Kidney tubule cell (primary cell): Measurements from ENCODE around the gene MEF2C.

Source experiments
- DNase-seq: peaks from one replicate; pipeline ENCODE4 v3.0.0-alpha.2; 2018; ENCODE audit warnings: low spot score

Gene MEF2C

DNA sequence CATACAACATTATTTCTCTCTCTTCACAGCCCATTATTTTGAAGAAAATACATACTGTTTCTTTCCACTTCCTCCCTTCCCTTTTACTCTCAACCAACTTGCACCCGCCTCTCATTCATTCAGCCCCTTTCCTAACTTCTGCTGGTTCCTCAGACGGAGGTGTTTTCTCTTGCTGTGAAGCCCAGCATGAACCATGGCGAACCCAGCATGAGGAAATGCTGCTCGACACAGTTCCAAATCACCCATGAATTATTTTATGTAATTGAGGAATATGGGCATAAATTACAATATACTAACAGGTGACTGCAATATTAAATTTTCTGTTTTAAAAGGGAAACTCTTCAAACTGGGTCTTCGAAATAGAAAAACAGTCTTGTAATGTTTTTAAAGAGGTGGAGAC is 124.8 kb downstream of the MEF2C start:
- no peak for DNase-seq

GRCh38 chr5:88756953-88757352 is 126.0 kb downstream of the MEF2C start:
- DNase-seq = no peak

- DNase-seq = peak; percentile 37
These were observed 134.3 kb downstream of the MEF2C start for GRCh38 chr5:88748666-88749065.

- DNase-seq = no peak
These were observed 136.5 kb downstream of the MEF2C start for GRCh38 chr5:88746438-88746882.

- DNase-seq = no peak
These were observed 137.8 kb downstream of the MEF2C start for GRCh38 chr5:88745093-88745696.

DNA sequence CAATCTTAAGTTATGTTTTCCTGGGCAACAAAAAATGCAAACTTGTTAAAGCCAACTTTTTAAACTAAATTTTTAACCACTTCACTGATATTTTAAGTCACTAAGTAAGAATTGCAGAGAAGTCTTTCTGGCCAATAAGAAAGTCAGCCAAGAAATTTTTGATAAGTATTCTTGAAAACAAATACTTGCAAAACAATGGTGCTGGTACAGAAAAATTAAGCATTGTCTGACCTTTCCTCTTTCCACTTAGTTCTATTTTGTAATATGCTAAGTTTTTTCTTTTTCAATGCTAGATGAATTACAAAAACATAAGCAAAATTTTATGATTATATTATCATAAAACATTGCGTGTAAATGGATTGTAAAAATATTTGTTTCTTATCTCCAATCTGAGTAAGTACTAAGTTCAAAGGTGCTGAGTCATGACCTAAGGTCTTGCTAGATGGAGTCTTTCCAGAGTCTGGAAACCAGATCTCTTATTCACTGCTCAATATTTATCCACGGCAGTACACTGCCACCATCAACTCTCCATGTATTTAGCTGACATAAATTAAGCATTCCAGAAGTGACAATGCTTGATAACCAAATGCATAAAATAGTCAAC is 139.7 kb downstream of the MEF2C start:
- peak; percentile 16 for DNase-seq

DNA sequence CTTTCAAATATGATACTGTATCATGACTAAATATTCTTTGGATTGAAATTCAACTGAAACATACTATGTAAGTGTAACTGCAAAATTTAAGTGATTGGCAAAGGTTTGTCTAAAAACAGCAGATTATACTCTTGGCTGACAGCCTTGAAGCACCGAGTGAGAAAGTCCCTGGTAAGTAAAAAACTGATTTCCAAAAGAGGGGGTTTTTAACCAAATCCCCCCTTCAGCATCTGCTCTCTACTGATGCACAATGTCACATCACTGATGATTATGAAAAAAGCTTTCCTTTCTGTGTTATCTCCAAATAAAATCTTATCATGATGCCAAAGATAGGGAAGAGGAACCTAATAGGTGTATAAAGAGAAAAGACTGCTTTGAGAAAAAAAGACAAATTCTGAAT is 141.0 kb downstream of the MEF2C start:
- no peak for DNase-seq

GRCh38 chr5:88740604-88741185 is 142.3 kb downstream of the MEF2C start:
- DNase-seq = no peak

- DNase-seq = peak; percentile 51
These were observed 146.5 kb downstream of the MEF2C start for GRCh38 chr5:88736494-88736893.

DNA sequence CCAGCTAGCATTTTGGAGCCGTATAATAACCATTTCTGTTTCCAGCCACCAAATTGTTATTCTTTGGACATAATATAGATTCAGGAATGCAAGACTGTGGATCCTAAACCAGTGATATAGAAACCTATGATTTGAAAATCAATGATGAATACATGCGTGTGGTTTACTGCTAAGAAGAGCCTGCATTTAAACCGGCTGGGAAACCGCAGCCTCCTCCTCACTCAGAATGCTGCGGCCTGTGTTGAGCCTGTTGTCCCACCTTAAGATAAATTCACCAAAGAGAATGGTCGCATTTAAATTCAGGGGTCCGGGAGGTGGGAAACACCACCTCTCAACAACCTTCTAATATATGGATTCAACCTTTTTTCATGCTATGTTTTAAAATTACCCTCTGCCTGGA is 148.0 kb downstream of the MEF2C start:
- DNase-seq = no peak

DNA sequence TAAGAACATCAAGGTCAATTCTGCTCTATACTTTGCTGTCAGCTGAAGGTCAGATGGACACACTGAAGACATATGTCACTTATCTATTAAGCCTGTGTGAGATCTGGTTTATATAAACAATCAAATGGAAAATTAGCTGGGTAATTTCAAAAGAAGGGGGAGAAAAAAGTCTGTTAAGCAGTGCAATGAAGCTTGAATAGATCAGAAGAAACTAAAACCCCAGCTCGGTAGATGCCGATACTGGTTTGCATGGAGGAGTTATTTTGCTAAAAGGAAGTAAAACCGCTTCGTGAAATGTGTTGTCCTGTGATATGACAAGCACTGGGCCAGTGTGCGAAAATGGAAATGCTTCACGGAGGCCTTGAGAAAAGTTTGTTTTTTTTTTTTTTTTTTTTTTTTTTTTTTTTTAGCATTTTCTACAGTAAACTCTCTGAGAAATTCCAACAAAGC is 148.8 kb downstream of the MEF2C start:
- no peak for DNase-seq

- no peak for DNase-seq
These were observed 150.1 kb downstream of the MEF2C start for GRCh38 chr5:88732862-88733261.

DNA sequence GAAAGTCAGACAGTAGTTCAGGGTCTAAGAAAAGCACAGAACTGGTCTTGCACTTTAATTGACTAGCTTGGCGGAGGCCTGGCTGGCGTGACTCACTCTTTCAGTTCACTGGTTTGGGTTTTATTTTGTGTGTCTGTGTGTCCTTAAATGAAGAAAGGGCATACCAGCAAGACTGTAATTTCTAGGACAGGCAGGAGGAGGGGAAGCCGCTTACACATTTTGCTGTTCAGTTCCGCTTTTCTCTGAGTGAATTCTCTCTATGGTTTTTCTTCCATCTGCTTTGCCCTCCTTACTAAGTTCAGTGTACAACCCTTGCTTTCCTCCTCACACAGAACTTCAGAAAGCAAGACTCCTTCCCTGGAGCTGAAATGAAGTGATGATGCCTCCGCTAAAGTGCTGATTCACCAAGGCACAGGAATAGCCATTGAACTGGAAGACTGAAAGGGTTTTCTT is 150.8 kb downstream of the MEF2C start:
- peak; percentile 79 for DNase-seq

GRCh38 chr5:88729829-88730182 is 153.2 kb downstream of the MEF2C start:
- no peak for DNase-seq

GRCh38 chr5:88729084-88729828 is 153.7 kb downstream of the MEF2C start:
- peak; percentile 80 for DNase-seq

- DNase-seq = peak; percentile 30
These were observed 155.2 kb downstream of the MEF2C start for GRCh38 chr5:88727705-88728313.

GRCh38 chr5:88725454-88725853 is 157.5 kb downstream of the MEF2C start:
- DNase-seq = no peak

DNA sequence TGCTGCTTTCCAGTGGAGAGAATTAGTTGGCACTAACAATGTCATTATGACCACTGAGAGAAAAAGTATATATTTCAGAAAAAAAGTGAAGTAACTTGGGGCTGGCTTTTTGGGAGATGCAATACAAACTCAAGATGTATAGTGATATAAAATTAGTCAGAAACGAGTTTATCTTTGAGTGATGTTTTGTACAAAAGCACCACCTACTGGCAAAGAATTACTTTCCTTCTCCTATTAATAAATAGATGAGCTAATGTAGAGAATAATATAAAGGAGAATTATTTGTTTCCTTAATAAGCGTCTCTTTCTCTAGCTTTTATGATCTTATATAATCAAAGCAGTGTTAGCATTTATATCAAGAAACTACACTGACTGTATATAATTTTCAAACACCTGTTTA is 158.8 kb downstream of the MEF2C start:
- peak; percentile 30 for DNase-seq

- no peak for DNase-seq
These were observed 160.4 kb downstream of the MEF2C start for GRCh38 chr5:88722546-88723073.

DNA sequence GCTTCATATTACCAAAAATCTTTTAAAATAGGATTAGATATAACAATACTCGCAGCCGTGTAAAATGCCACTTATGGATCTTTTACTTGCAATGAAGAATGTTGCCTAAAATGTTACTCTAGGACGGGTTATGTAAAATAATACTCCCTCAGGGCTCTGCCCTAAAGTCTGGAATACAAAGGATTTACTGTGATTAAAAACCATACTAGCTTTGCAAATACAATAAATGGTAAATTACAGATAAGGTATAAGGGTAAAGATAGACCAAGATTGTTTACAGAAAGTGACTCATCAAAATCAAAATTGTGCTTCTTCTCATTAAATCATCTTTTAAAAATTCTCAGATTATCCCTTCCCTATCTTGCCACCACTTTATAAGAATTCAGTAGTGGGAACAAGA is 163.6 kb downstream of the MEF2C start:
- no peak for DNase-seq

- no peak for DNase-seq
These were observed 164.2 kb downstream of the MEF2C start for GRCh38 chr5:88718736-88719135.

GRCh38 chr5:88716101-88716500 is 166.9 kb downstream of the MEF2C start:
- DNase-seq = no peak
